Astrocyte (in vitro differentiated cells and primary cell): Measurements from ENCODE around the gene SH3RF1. TPM values are rescaled to one million over a fixed set of nuclear protein-coding genes. Genes with fewer than 3 reads are reported as not detected.

Experiments used
- DNase-seq: peaks from one replicate; pipeline ENCODE4 v3.0.0-alpha.2; 2010; ENCODE audit warnings: low read depth
- FAIRE-seq: peaks from 2 replicates; lab custom pipeline; 2011; peaks lifted over from hg19 to GRCh38; lab: Jason Lieb, UNC
- H2AFZ ChIP-seq: 2 replicates; pipeline ENCODE4 v1.6.0; 2012; ENCODE audit warnings: low read depth, low read length, inconsistent platforms
- H3K27ac ChIP-seq: 2 replicates; pipeline ENCODE4 v1.5.1; 2011; ENCODE audit warnings: low read depth, low read length, inconsistent platforms
- H3K27me3 ChIP-seq: 2 replicates; pipeline ENCODE4 v1.6.0; 2011; ENCODE audit warnings: low read length, inconsistent platforms; ENCODE audit not compliant: insufficient read depth
- H3K36me3 ChIP-seq: 2 replicates; pipeline ENCODE4 v1.5.1; 2011; ENCODE audit warnings: low read length, inconsistent platforms; ENCODE audit not compliant: insufficient read depth
- H3K4me1 ChIP-seq: 2 replicates; pipeline ENCODE4 v1.5.1; 2011; ENCODE audit warnings: low read length, inconsistent platforms; ENCODE audit not compliant: insufficient read depth
- H3K4me2 ChIP-seq: 2 replicates; pipeline ENCODE4 v1.6.0; 2012; ENCODE audit warnings: low read length, inconsistent platforms
- H3K4me3 ChIP-seq: 2 replicates; pipeline ENCODE4 v1.5.1; 2011; ENCODE audit warnings: low read depth, mild to moderate bottlenecking, low read length, inconsistent platforms; ENCODE audit not compliant: insufficient read depth
- H3K79me2 ChIP-seq: 2 replicates; pipeline ENCODE4 v1.6.0; 2012; ENCODE audit warnings: mild to moderate bottlenecking, low read length, inconsistent platforms; ENCODE audit not compliant: insufficient read depth
- H3K9ac ChIP-seq: 2 replicates; pipeline ENCODE4 v1.6.0; 2012; ENCODE audit warnings: mild to moderate bottlenecking, low read length, inconsistent platforms
- H3K9me3 ChIP-seq: 2 replicates; pipeline ENCODE4 v1.5.1; 2012; ENCODE audit warnings: low read depth, mild to moderate bottlenecking, low read length, inconsistent platforms; ENCODE audit not compliant: insufficient read depth
- H4K20me1 ChIP-seq: 2 replicates; pipeline ENCODE4 v1.6.0; 2012; ENCODE audit warnings: low read length, inconsistent platforms; ENCODE audit not compliant: insufficient read depth
- H3K27ac Mint-ChIP-seq: one replicate; pipeline ENCODE4 v1.8.0; 2021; ENCODE audit warnings: mild to moderate bottlenecking, mixed read lengths; ENCODE audit not compliant: unreplicated experiment
- H3K27me3 Mint-ChIP-seq: one replicate; pipeline ENCODE4 v1.8.0; 2021; ENCODE audit warnings: low read depth, mixed read lengths; ENCODE audit not compliant: unreplicated experiment
- H3K36me3 Mint-ChIP-seq: one replicate; pipeline ENCODE4 v1.8.0; 2021; ENCODE audit warnings: low read depth, mixed read lengths; ENCODE audit not compliant: unreplicated experiment
- H3K4me1 Mint-ChIP-seq: one replicate; pipeline ENCODE4 v1.8.0; 2021; ENCODE audit warnings: low read depth, mixed read lengths; ENCODE audit not compliant: unreplicated experiment
- H3K4me3 Mint-ChIP-seq: one replicate; pipeline ENCODE4 v1.8.0; 2021; ENCODE audit warnings: mild to moderate bottlenecking, moderate library complexity, mixed read lengths; ENCODE audit not compliant: unreplicated experiment
- H3K9me3 Mint-ChIP-seq: one replicate; pipeline ENCODE4 v1.8.0; 2021; ENCODE audit warnings: mild to moderate bottlenecking, mixed read lengths; ENCODE audit not compliant: unreplicated experiment
- CTCF ChIP-seq: IDR thresholded peaks from 2 replicates; pipeline ENCODE4 v1.5.1; 2011; ENCODE audit warnings: low read depth, mild to moderate bottlenecking, inconsistent platforms, low read length, moderate library complexity; ENCODE audit not compliant: insufficient read depth
- EZH2 ChIP-seq: IDR thresholded peaks from 2 replicates; pipeline ENCODE4 v1.6.1; 2012; ENCODE audit warnings: mild to moderate bottlenecking, low read length, inconsistent platforms; ENCODE audit not compliant: insufficient read depth
- total RNA-seq: library from RNA; stranded (reverse); gene quantifications from 2 replicates; pipeline ENCODE4 v1.2.1, GENCODE V29; 2021

SH3RF1 gene
- total RNA-seq, 1 donor from 2014 or later = 25.9 TPM

DNA sequence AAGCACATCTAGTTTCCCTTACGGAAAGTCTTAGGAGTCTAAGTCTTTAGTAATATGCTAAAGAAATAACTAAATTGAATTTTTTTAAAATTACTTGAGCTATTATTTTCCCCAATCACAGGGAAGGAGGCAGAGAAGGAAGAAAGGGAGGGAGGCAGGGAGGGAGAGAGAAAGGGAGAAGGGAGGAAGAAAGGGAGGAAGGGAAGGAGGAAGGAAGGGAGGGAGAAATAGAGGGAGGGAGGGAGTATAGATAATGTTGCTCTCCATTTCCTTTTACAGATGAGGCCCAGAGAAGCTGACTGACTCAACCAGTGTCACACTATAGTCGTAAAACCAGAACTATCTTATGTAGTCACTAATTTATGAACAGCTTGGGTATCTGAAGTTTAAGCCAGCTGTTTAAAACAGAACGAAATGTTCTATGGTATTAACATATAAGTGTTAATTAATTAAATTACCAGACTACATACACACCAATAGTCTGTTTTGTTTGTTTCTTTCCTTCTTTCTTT lies 14.6 kb downstream of the SH3RF1 start:
- peak overlapping the region; percentile 21 for H3K27ac Mint-ChIP-seq
- peaks cover 72% of the 10 kb centered on the region for H3K4me1 ChIP-seq
- H3K4me3 ChIP-seq = no peak overlapping the region
- H3K27ac ChIP-seq = peak overlapping the region; percentile 31
- H3K79me2 ChIP-seq = peaks cover 91% of the 10 kb centered on the region
- peaks cover 55% of the 10 kb centered on the region for H4K20me1 ChIP-seq
- TF ChIP-seq EZH2 = no peak
- TF ChIP-seq CTCF = no peak
- no peak overlapping the region for H2AFZ ChIP-seq
- H3K27me3 Mint-ChIP-seq = no peaks in the 10 kb centered on the region
- no peaks in the 10 kb centered on the region for H3K36me3 ChIP-seq
- peaks cover 67% of the 10 kb centered on the region for H3K4me1 Mint-ChIP-seq
- no peaks in the 10 kb centered on the region for H3K27me3 ChIP-seq
- FAIRE-seq (no peak), DNase-seq (no peak)
- H3K4me2 ChIP-seq = peak overlapping the region; percentile 73
- peaks cover 2% of the 10 kb centered on the region for H3K36me3 Mint-ChIP-seq
- H3K9ac ChIP-seq = no peak overlapping the region
- H3K4me3 Mint-ChIP-seq = no peak overlapping the region
- no peaks in the 10 kb centered on the region for H3K9me3 Mint-ChIP-seq
- H3K9me3 ChIP-seq = no peaks in the 10 kb centered on the region

- H3K36me3 Mint-ChIP-seq = no peaks in the 10 kb centered on the region
- H3K27me3 Mint-ChIP-seq = no peaks in the 10 kb centered on the region
- Histone ChIP-seq H3K36me3 (peaks cover 2% of the 10 kb centered on the region), H3K9me3 (no peaks in the 10 kb centered on the region), H2AFZ (no peak overlapping the region), H3K27ac (peak overlapping the region; percentile 80), H3K4me2 (peak overlapping the region; percentile 73), H3K4me1 (peaks cover 83% of the 10 kb centered on the region), H3K27me3 (no peaks in the 10 kb centered on the region), H3K79me2 (peaks cover 91% of the 10 kb centered on the region), H3K9ac (peak overlapping the region; percentile 56), H4K20me1 (peaks cover 50% of the 10 kb centered on the region), H3K4me3 (peak overlapping the region; percentile 31)
- peak overlapping the region; percentile 14 for H3K27ac Mint-ChIP-seq
- H3K4me1 Mint-ChIP-seq = peaks cover 75% of the 10 kb centered on the region
- FAIRE-seq (peak; percentile 94), DNase-seq (peak; percentile 88)
- peak overlapping the region; percentile 6 for H3K4me3 Mint-ChIP-seq
- H3K9me3 Mint-ChIP-seq = no peaks in the 10 kb centered on the region
- TF ChIP-seq EZH2 (no peak), CTCF (no peak)
Measured at GRCh38 chr4:169254546-169254983, 16.2 kb downstream of the SH3RF1 start.

- Mint-ChIP-seq H3K4me1 (peaks cover 75% of the 10 kb centered on the region), H3K27me3 (no peaks in the 10 kb centered on the region), H3K9me3 (no peaks in the 10 kb centered on the region), H3K36me3 (no peaks in the 10 kb centered on the region), H3K4me3 (no peak overlapping the region), H3K27ac (peak overlapping the region; percentile 14)
- DNase-seq (peak; percentile 100), FAIRE-seq (peak; percentile 99)
- Histone ChIP-seq H3K4me2 (peak overlapping the region; percentile 73), H3K9ac (peak overlapping the region; percentile 56), H2AFZ (no peak overlapping the region), H3K79me2 (peaks cover 91% of the 10 kb centered on the region), H3K27ac (peak overlapping the region; percentile 80), H4K20me1 (peaks cover 49% of the 10 kb centered on the region), H3K9me3 (no peaks in the 10 kb centered on the region), H3K27me3 (no peaks in the 10 kb centered on the region), H3K4me3 (peak overlapping the region; percentile 31), H3K36me3 (peaks cover 2% of the 10 kb centered on the region), H3K4me1 (peaks cover 88% of the 10 kb centered on the region)
- no peak for TF ChIP-seq EZH2
- TF ChIP-seq CTCF = no peak
Measured at GRCh38 chr4:169253904-169254303, 16.9 kb downstream of the SH3RF1 start.
